ENCODE data around the gene YEATS2.
"Not testable (repeated sequence)": the region's sequence is repeated elsewhere in the genome, so short reads cannot be mapped to it uniquely, and the experiment has no call there.

YEATS2 gene

DNA sequence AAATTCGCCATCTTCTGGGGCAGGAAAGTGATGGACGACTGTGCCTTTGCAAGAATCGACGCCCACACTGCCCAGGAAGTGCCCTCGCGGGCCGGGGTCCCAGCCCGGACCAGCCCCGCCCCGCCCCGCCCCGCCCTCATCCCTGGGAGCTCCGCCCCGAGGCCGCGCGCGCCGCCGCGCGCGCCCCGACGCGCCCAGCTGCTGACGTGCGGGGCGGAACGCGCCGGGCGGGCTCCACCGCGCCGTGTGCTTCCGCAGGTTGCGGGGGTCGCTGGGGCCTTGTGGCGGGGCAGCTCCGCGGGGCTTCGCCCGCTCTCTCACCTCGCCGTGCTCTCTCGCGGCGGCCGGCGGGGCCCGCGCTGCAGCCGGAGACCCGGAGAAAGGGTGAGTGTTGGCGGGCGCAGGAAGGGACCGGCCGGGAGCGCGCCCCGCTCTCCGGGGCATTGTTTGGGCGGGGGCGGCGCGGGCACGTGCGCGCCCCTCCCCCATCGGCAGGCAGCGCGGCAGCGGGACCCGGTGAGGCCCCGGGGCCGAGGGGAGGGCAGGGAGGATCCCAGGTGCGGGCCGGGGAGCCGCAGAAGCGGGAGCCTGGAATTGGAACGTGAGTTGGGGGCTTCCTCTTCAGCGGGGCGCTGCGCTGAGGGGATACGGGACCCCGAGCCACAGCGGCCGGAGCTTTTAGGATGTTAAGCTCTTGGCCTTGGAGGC lies at the start of gene YEATS2:
Gene YEATS2, plus strand, starts transcription at position 188 of the 708 bp plus-strand sequence. CDS start 17,366 bp downstream, outside the sequence.
- ATAC-seq: peak; percentile 84 to 88

GRCh38 chr3:183650554-183650953 lies 47.0 kb upstream of the YEATS2 start:
- no peak for ATAC-seq

GRCh38 chr3:183653209-183654064 lies 44.2 kb upstream of the YEATS2 start:
- no peak for ATAC-seq

GRCh38 chr3:183654727-183655126 lies 42.9 kb upstream of the YEATS2 start:
- ATAC-seq: no peak

- ATAC-seq: no peak
Measured at GRCh38 chr3:183662099-183662498, 35.5 kb upstream of the YEATS2 start.

DNA sequence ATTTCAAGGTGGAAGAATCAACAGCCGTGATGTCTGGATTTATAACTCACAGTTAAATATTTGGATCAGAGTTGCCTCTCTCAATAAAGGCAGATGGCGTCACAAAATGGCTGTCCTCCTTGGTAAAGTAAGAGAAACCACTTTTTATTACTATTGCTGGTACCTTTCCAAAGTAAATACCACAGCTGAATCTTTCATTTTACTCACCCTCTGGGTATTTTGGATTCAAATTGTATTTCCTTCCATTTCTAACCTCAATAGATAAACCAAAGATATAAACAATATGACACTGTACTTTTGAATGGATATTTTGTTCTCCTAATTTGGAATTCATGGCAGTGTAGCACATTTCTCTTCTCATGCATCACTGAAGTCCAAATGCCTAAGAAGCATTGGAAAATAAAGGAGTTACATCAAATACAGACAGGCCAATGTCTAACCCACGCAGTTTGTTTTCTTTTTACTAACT lies 32.6 kb upstream of the YEATS2 start:
- no peak for ATAC-seq

- no peak for ATAC-seq
Measured at GRCh38 chr3:183680061-183680460, 17.5 kb upstream of the YEATS2 start.

GRCh38 chr3:183687705-183688104 lies 9.9 kb upstream of the YEATS2 start:
- no peak for ATAC-seq

- ATAC-seq: no peak
Measured at GRCh38 chr3:183688874-183689273, 8.7 kb upstream of the YEATS2 start.

GRCh38 chr3:183689621-183690020 lies 8.0 kb upstream of the YEATS2 start:
- ATAC-seq: not testable (repeated sequence)

- no peak for ATAC-seq
Measured at GRCh38 chr3:183690402-183690995, 7.1 kb upstream of the YEATS2 start.

DNA sequence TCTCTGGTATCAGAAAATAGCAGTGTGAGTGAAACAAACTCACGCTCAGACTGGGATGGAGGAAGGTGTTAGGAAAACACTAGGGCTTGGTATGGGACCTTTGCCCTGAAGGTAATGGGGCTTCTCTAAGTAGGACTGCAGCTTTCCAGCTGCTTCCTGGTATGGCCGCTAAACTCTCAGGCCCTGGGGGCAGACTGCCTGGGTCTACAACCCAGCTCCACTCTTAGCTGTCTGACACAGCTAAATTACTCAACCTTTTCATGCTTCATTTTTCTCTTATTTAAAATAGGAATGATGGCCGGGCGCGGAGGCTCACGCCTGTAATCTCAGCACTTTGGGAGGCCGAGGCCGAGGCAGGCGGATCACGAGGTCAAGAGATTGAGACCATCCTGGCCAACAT lies 5.2 kb upstream of the YEATS2 start:
- no peak for ATAC-seq

GRCh38 chr3:183695569-183696364 lies 1.8 kb upstream of the YEATS2 start:
- no peak for ATAC-seq

DNA sequence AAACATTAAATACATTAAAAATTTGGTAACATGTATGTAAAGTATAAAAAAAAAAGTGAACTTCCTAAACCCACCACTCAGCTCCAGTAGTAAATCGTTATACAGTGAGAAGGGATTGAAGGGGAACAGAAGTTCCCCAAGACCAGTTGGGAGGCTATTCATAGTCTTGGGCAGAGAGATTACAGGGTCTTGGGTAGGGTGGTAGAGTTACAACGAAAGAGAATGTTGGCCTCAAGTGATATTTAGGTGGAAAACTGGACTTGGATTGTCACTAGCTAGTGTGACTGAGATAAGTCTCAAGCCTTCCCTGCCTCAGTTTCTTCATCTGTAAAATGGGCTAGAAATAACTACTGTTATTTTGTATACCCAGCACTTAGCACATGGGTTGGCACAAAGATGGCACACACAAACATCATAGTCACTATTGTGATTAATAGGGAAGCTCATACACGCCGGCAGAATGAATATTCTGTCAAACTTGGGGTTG lies 431 bp upstream of the YEATS2 start:
- no peak for ATAC-seq

DNA sequence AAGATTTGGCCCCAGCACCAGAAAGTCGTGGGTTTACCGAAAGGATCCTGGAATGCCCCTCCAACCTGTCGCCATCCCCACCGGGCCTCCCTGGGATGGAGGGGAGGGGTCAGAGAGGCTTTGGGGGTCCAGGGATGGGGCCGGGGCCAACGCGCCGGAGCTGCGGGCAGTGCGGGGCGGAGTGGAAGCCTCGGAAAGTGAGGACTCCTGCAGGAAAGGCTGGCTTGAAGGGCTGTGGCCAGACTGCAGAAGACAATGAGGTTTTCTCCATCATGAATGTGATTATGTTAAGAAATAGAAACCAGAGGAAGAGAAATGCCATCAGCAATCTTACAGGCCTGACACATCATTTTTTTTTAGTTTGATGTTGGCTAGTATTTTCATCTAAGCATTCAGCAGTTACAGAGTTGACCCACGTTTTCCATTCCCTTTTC lies 738 bp downstream of the YEATS2 start:
- ATAC-seq: peak; percentile 20 to 36

- ATAC-seq: no peak
Measured at GRCh38 chr3:183698756-183699155, 1.2 kb downstream of the YEATS2 start.

- ATAC-seq: no peak
Measured at GRCh38 chr3:183699238-183699947, 1.8 kb downstream of the YEATS2 start.

GRCh38 chr3:183701744-183702143 lies 4.1 kb downstream of the YEATS2 start:
- no peak for ATAC-seq

GRCh38 chr3:183703892-183704291 lies 6.3 kb downstream of the YEATS2 start:
- not testable (repeated sequence) for ATAC-seq

DNA sequence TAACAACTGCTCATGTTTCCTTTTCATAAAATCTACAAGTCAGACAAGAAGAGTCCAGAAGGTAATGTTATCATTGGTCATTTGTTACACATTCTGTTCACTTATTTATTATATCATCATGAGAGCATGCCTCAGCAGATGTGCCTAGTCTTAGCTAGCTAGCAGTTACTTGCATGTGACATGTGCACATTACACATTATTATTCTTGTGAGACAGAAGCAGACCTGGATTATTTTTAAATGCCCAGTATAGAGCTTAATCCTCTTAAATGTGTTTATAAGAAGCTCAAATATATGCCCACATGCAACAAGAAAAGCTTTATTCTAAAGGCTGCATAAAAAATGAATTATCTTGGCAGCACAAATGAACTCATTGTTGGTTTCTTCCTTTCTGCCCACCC lies 12.6 kb downstream of the YEATS2 start:
- no peak for ATAC-seq

DNA sequence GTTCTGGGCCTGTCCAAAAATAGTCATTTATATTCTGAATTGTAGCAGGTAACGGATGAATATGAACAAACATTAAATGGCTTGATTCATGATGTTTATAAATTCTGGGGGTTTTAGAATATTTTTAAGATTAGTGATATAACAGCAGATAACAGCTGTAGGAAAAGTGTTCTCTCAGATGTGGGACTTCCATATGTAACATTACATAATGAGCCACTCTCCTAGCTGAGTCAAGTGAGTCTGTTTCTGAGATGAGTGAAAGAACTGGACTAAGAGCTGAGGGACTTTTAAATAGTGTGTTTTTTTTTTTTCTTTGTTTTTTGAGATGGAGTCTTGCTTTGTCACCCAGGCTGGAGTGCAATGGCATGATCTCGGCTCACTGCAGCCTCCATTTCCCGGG lies 13.9 kb downstream of the YEATS2 start:
- no peak for ATAC-seq

DNA sequence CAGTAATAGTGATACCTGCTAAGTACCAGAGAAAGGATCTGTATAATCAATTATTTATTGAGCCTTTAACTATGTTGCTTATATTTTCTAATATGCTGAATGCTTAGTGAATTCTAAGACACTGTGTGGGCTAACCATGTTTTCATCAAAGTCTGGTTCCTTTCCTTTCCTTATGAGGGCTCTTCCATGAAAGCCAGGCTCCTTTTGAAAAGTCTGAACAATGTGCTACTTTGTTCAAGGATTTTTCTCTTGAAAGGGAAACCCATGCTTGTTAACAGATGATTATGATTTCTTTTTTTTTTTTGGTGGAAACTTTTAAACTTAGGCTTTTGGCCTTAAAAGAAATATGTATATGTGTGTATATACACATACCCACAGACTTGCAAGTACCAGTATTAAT lies 17.0 kb downstream of the YEATS2 start:
- ATAC-seq: no peak

Data from activated CD4-positive, CD25-positive, alpha-beta regulatory T cell treated with anti-CD3 and anti-CD28 coated beads, Interleukin-2, amount 50 U/mL, for 24 hours (primary cell).